ENCODE measurements around the gene TRIM9. TPM values are rescaled to one million over a fixed set of nuclear protein-coding genes. Genes with fewer than 3 reads are reported as not detected.
"Not testable (repeated sequence)": the region's sequence is repeated elsewhere in the genome, so short reads cannot be mapped to it uniquely, and the experiment has no call there.

TRIM9 gene
- total RNA-seq, 1 experiment from 2014 or later: 0.44 TPM

DNA sequence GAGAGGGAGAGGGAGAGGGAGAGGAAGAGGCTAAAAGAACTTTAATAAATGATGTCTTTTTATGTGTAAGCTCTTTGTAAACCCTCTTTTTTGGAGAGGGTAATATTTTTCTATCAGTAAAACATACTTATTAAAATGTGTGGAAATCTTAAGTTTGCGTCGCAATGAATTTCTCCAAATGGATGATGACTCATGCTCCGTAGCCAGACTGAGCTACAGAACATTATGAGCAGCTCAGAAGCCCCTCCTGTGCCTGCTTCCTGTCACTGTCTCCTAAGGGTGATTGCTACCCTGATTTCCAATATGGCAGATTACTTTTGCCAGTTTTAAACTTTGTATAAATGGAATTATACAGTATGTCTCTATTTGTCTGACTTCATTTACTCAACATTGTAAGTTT, 137.6 kb downstream of the TRIM9 start:
- Histone ChIP-seq H3K4me1 (ENCODE audit: control insufficient read depth, insufficient read depth, low read length) (no peaks in the 10 kb centered on the region), H3K4me3 (ENCODE audit: low read depth in 2 of 2, low read length in 2 of 2) (no peak overlapping the region), H3K27ac (ENCODE audit: low read length) (no peak overlapping the region), H3K9me3 (ENCODE audit: control insufficient read depth, insufficient read depth, low read depth, low read length) (no peaks in the 10 kb centered on the region), H3K27me3 (ENCODE audit: control insufficient read depth, insufficient read depth, low read length) (no peaks in the 10 kb centered on the region), H3K36me3 (ENCODE audit: control insufficient read depth, insufficient read depth, low read length) (no peaks in the 10 kb centered on the region)
- intact Hi-C loops (cut with micrococcal nuclease; ENCODE audit: unreplicated experiment) (loop anchor here (10.0 kb wide), 2 partner anchors 138 to 258 kb away; partner anchors contain the start of gene TRIM9), in situ Hi-C loops (cut with HindIII; ENCODE audit: low pct_unique_long_range_greater_than_20kb, low sequenced_read_pairs) (no loop called here)
- BruUV-seq (replicated peaks): no TSS peak
- ChIA-PET CTCF (no interaction called here), POLR2A (no interaction called here)
- TF ChIP-seq, protein P1, sequence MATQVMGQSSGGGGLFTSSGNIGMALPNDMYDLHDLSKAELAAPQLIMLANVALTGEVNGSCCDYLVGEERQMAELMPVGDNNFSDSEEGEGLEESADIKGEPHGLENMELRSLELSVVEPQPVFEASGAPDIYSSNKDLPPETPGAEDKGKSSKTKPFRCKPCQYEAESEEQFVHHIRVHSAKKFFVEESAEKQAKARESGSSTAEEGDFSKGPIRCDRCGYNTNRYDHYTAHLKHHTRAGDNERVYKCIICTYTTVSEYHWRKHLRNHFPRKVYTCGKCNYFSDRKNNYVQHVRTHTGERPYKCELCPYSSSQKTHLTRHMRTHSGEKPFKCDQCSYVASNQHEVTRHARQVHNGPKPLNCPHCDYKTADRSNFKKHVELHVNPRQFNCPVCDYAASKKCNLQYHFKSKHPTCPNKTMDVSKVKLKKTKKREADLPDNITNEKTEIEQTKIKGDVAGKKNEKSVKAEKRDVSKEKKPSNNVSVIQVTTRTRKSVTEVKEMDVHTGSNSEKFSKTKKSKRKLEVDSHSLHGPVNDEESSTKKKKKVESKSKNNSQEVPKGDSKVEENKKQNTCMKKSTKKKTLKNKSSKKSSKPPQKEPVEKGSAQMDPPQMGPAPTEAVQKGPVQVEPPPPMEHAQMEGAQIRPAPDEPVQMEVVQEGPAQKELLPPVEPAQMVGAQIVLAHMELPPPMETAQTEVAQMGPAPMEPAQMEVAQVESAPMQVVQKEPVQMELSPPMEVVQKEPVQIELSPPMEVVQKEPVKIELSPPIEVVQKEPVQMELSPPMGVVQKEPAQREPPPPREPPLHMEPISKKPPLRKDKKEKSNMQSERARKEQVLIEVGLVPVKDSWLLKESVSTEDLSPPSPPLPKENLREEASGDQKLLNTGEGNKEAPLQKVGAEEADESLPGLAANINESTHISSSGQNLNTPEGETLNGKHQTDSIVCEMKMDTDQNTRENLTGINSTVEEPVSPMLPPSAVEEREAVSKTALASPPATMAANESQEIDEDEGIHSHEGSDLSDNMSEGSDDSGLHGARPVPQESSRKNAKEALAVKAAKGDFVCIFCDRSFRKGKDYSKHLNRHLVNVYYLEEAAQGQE (IDR thresholded peaks at IDR 0.05; ENCODE audit: insufficient read depth in 1 of 2, low read depth in 2 of 2, low read length in 1 of 2): no peak
- TF ChIP-seq, protein P2, sequence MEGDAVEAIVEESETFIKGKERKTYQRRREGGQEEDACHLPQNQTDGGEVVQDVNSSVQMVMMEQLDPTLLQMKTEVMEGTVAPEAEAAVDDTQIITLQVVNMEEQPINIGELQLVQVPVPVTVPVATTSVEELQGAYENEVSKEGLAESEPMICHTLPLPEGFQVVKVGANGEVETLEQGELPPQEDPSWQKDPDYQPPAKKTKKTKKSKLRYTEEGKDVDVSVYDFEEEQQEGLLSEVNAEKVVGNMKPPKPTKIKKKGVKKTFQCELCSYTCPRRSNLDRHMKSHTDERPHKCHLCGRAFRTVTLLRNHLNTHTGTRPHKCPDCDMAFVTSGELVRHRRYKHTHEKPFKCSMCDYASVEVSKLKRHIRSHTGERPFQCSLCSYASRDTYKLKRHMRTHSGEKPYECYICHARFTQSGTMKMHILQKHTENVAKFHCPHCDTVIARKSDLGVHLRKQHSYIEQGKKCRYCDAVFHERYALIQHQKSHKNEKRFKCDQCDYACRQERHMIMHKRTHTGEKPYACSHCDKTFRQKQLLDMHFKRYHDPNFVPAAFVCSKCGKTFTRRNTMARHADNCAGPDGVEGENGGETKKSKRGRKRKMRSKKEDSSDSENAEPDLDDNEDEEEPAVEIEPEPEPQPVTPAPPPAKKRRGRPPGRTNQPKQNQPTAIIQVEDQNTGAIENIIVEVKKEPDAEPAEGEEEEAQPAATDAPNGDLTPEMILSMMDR (IDR thresholded peaks at IDR 0.05): no peak
- no peak for TF ChIP-seq POLR2AphosphoS5 (IDR thresholded peaks at IDR 0.05; ENCODE audit: low read depth, low read length)
- TF ChIP-seq TCF7L2 (IDR thresholded peaks at IDR 0.05; ENCODE audit: low read depth, low read length): no peak
- TF ChIP-seq SIN3A (IDR thresholded peaks at IDR 0.05; ENCODE audit: borderline replicate concordance, insufficient read depth, low read depth, low read length): no peak
- DNase-seq (ENCODE audit: low read depth, low spot score) (no peak), ATAC-seq (no peak)

DNA sequence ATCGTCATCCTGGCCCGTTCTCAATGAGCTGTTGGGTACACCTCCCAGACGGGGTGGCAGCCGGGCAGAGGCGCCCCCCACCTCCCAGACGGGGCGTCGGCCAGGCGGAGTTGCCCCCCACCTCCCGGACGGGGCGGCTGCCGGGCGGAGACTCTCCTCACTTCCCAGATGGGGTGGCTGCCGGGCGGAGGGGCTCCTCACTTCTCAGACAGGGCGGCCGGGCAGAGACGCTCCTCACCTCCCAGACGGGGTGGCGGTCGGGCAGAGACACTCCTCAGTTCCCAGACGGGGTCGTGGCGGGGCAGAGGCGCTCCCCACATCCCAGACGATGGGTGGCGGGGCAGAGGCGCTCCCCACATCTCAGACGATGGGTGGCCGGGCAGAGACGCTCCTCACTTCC, 138.5 kb downstream of the TRIM9 start:
- H3K27me3 ChIP-seq (ENCODE audit: control insufficient read depth, insufficient read depth, low read length); H3K27ac ChIP-seq (ENCODE audit: low read length); in situ Hi-C loops (cut with HindIII; ENCODE audit: low pct_unique_long_range_greater_than_20kb, low sequenced_read_pairs); POLR2A ChIA-PET; BruUV-seq (replicated peaks); H3K9me3 ChIP-seq (ENCODE audit: control insufficient read depth, insufficient read depth, low read depth, low read length); ATAC-seq; H3K36me3 ChIP-seq (ENCODE audit: control insufficient read depth, insufficient read depth, low read length); CTCF ChIA-PET; H3K4me3 ChIP-seq (ENCODE audit: low read depth in 2 of 2, low read length in 2 of 2); H3K4me1 ChIP-seq (ENCODE audit: control insufficient read depth, insufficient read depth, low read length); DNase-seq (ENCODE audit: low read depth, low spot score): not testable (repeated sequence)
- intact Hi-C loops (cut with micrococcal nuclease; ENCODE audit: unreplicated experiment): loop anchor here (10.0 kb wide), 2 partner anchors 138 to 258 kb away; partner anchors contain the start of gene TRIM9

DNA sequence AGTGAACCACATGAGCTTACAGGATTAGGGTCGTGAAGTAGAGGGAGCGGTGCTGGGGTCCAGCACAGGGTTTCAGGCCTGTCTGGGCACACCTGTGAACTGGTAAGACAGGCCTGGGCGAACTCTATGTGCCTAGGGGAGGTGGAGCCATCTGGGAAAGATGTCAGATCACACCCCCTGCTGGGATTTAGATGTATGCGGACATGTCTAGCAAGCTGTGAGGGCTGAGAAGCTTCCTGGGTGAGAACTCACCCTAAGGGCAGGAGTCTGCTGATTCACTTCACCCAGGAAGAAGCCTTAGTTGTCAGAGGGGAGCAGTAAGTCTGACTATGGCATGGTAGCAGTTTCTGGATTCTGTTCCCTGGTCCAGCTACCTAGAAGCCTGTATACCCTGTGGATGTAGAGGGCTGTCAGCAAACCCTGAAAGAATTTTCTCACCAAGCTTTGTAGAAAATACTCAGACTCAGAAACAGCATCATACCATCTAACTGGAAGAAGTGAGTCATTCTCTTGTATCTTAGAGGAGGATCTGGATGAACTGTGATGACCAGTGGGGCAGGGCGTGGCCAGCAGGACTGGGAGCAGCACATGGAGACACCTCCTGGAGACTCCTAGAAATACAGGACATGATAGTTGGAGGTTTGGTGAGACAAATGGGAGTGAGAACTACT, 139.4 kb downstream of the TRIM9 start:
- Histone ChIP-seq H3K27ac (ENCODE audit: low read length) (no peak overlapping the region), H3K4me3 (ENCODE audit: low read depth in 2 of 2, low read length in 2 of 2) (no peak overlapping the region), H3K36me3 (ENCODE audit: control insufficient read depth, insufficient read depth, low read length) (no peaks in the 10 kb centered on the region), H3K27me3 (ENCODE audit: control insufficient read depth, insufficient read depth, low read length) (no peaks in the 10 kb centered on the region), H3K9me3 (ENCODE audit: control insufficient read depth, insufficient read depth, low read depth, low read length) (no peaks in the 10 kb centered on the region), H3K4me1 (ENCODE audit: control insufficient read depth, insufficient read depth, low read length) (no peaks in the 10 kb centered on the region)
- in situ Hi-C loops (cut with HindIII; ENCODE audit: low pct_unique_long_range_greater_than_20kb, low sequenced_read_pairs) (no loop called here), intact Hi-C loops (cut with micrococcal nuclease; ENCODE audit: unreplicated experiment) (loop anchor here (10.0 kb wide), 2 partner anchors 139 to 259 kb away; partner anchors contain the start of gene TRIM9)
- DNase-seq (ENCODE audit: low read depth, low spot score) (peak; percentile 75), ATAC-seq (peak; percentile 92)
- no TSS peak for BruUV-seq (replicated peaks)
- ChIA-PET CTCF (no interaction called here), POLR2A (no interaction called here)
- no peak for TF ChIP-seq SIN3A (IDR thresholded peaks at IDR 0.05; ENCODE audit: borderline replicate concordance, insufficient read depth, low read depth, low read length)
- TF ChIP-seq, protein P2 (IDR thresholded peaks at IDR 0.05): peak; percentile 44

All from Panc1 (cell line).